ENCODE measurements around the gene CD14. TPM values are rescaled to one million over a fixed set of nuclear protein-coding genes. Genes with fewer than 3 reads are reported as not detected.
"Not testable (repeated sequence)": the region's sequence is repeated elsewhere in the genome, so short reads cannot be mapped to it uniquely, and the experiment has no call there.

CD14 gene
- total RNA-seq, 1 donor from 2014 or later: 1.9 TPM

GRCh38 chr5:140596321-140596741 is 36.6 kb downstream of the CD14 start:
- DNase-seq (ENCODE audit: low read depth in 2 of 2): no peak

DNA sequence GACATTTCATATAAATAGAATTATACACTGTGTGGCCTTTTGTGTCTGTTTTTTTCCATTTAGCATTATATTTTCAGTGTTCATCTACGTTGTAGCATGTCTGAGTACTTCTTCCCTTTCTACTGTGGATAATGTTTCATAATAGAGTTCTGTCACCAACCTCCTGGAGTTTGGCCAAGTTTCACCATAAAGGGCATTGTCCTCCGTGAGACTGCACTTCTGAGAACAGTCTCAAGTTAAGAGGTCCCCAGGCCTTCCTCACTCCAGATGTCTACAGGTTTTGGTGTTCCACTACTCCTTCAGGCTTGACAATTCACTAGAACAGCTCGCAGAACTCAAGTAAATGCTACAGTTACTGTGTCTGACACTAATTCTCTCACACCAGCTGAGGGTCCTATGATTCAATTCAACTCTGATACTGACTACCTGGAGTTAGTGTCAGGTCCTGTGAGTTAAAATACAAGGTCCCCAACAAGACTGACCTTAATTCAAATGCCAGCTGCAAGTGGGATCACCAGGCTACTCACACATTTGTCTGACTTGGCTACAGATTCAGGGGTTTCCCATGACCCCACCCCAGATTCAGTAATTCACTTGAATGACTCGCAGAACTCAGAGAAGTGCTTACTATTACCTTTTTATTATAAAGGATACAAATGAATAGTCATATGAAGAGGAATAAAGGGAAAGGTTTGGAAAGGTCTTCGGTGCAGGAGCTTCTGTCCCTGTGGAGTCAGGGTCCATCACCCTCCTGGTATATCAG is 37.3 kb downstream of the CD14 start:
- DNase-seq (ENCODE audit: low read depth in 2 of 2): peak in 1 of 2 donors; percentile 35

GRCh38 chr5:140594169-140594568 is 38.8 kb downstream of the CD14 start:
- DNase-seq (ENCODE audit: low read depth in 2 of 2): no peak

GRCh38 chr5:140593070-140593469 is 39.9 kb downstream of the CD14 start:
- DNase-seq (ENCODE audit: low read depth in 2 of 2): not testable (repeated sequence)

GRCh38 chr5:140591747-140592372 is 41.1 kb downstream of the CD14 start:
- no peak for DNase-seq (ENCODE audit: low read depth in 2 of 2)

DNA sequence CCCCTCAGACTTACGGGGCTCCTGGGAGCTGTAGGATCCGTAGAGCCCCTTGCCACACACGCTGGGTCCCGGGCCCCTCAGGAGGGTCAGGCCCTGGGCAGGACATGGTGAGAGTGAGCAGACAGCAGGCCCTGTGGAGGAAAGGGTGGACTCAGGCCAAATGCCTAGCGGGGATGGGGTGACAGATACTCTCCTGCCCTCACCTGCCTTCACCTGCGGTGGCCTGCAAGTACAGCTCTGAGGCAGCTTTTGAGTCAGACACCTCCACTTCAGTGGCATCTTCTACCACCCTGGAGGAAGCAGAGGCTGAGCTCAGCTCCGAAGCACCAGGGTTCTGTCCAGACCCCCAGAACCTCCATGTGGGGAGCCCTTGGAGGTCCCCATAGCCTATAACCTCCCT is 42.1 kb downstream of the CD14 start:
- no peak for DNase-seq (ENCODE audit: low read depth in 2 of 2)

DNA sequence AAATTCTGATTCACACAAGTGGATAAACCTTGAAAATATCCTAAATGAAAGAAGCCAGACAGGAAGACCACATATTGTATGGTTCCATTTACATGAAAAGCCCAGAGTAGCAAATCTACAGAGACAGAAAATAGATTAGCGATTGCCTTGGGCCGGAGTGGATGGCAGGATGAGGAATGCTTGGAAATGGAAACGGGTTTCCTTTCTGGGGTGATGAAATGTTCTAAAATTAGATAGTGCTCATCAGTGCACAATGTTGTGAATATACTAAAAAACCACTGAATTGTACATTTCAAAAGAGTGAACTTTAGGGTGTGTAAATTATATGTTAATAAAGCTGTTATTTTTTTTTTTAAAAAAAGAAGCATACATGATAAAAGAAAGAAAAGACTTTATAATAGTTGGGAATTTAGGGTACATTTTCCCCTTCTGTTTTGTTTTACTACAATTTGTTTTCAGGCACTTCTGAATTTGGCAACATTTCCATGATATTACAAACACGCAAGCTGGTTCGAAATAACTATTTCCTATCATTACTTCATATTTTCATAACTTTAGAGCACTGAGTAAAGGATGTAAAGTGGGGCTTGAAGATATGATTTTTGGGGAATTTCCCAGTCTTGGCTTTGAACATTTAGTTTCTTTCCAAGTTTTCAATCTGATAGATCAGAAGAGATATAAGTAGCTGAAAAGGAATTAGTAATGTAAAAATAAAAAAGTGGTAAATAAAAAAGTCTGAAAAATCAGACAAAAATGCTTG is 44.5 kb downstream of the CD14 start:
- DNase-seq (ENCODE audit: low read depth in 2 of 2): peak; percentile 37 to 70

GRCh38 chr5:140587495-140587894 is 45.5 kb downstream of the CD14 start:
- no peak for DNase-seq (ENCODE audit: low read depth in 2 of 2)

Other genes with a start within 250 kb of the CD14 start
- gene ANKHD1, start 231.3 kb downstream of the CD14 start, total RNA-seq: 44.7 and 59.3 TPM in 2 replicates
- 1.3 and 2.3 TPM in 2 replicates for gene EIF4EBP3, start 85.5 kb downstream of the CD14 start, total RNA-seq
- 17.5 and 18.2 TPM in 2 replicates for gene SRA1, start 75.7 kb downstream of the CD14 start, total RNA-seq
- 3.3 and 6.6 TPM in 2 replicates for gene APBB3, start 68.6 kb downstream of the CD14 start, total RNA-seq
- gene SLC35A4, start 68.3 kb downstream of the CD14 start, total RNA-seq: 14.8 and 27.9 TPM in 2 replicates
- 8.5 and 12.4 TPM in 2 replicates for gene TMCO6, start 6.3 kb upstream of the CD14 start, total RNA-seq
- gene NDUFA2, start 14.5 kb upstream of the CD14 start, total RNA-seq: 60.2 and 70.5 TPM in 2 replicates
- gene IK, start 14.7 kb upstream of the CD14 start, total RNA-seq: 51.1 and 51.2 TPM in 2 replicates
- gene WDR55, start 31.7 kb upstream of the CD14 start, total RNA-seq: 24.6 and 31.7 TPM in 2 replicates
- gene DND1, start 40.4 kb upstream of the CD14 start, total RNA-seq: 0.13 TPM in 2 replicates
- 46.0 and 48.0 TPM in 2 replicates for gene HARS1, start 58.2 kb upstream of the CD14 start, total RNA-seq
- 23.3 and 23.6 TPM in 2 replicates for gene HARS2, start 58.3 kb upstream of the CD14 start, total RNA-seq
- 30.3 and 33.4 TPM in 2 replicates for gene ZMAT2, start 67.3 kb upstream of the CD14 start, total RNA-seq
- under 0.01 TPM in 1 of 2 replicates, not detected in the other for gene PCDHA1, start 153.0 kb upstream of the CD14 start, total RNA-seq
- under 0.01 TPM in 1 of 2 replicates, not detected in the other for gene PCDHA2, start 161.7 kb upstream of the CD14 start, total RNA-seq
- gene PCDHA3, start 167.9 kb upstream of the CD14 start, total RNA-seq: 0.13 and 0.25 TPM in 2 replicates
- gene PCDHA4, start 173.9 kb upstream of the CD14 start, total RNA-seq: under 0.01 and 0.25 TPM in 2 replicates
- under 0.01 TPM in 2 replicates for gene PCDHA5, start 188.4 kb upstream of the CD14 start, total RNA-seq
- 0.25 TPM in 1 of 2 replicates, not detected in the other for gene PCDHA6, start 194.8 kb upstream of the CD14 start, total RNA-seq
- 0.13 and 0.38 TPM in 2 replicates for gene PCDHA7, start 201.1 kb upstream of the CD14 start, total RNA-seq
- gene PCDHA8, start 208.0 kb upstream of the CD14 start, total RNA-seq: 0.13 TPM in 1 of 2 replicates, not detected in the other
- gene PCDHA9, start 215.2 kb upstream of the CD14 start, total RNA-seq: under 0.01 TPM in 2 replicates
- under 0.01 and 0.13 TPM in 2 replicates for gene PCDHA10, start 222.7 kb upstream of the CD14 start, total RNA-seq
- under 0.01 TPM in 1 of 2 replicates, not detected in the other for gene PCDHA11, start 235.8 kb upstream of the CD14 start, total RNA-seq
- under 0.01 TPM in 1 of 2 replicates, not detected in the other for gene PCDHA12, start 242.1 kb upstream of the CD14 start, total RNA-seq
- gene PCDHA13, start 248.9 kb upstream of the CD14 start, total RNA-seq: under 0.01 TPM in 2 replicates

Data from dermis microvascular lymphatic vessel endothelial cell (primary cell).